ENCODE measurements around the gene STIP1. TPM values are rescaled to one million over a fixed set of nuclear protein-coding genes. Genes with fewer than 3 reads are reported as not detected.

The STIP1 gene
- total and polyA plus RNA-seq, 2 donors (not counting 3 experiments of a cell fraction or from before 2014, with no cell fraction given): 117 to 226 TPM

DNA sequence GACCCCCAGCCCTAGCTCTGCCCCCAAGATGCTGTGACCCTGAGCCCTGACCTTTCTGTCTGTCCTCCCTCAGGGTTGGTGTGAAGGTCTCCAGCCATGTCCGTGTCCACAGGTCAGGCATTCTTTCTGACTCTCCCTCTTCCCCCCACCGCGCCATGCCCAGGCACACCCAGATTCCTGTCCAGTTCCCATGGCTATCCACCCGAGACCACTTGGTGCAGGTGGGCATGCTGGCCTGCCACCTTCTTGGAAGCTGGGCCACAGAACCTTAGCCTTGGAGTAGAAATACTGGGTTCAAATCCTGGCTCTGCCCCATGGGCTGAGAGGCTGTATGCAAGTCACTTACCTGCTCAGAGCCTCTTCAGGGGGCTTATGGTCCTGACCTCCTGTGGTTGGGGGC is 63.1 kb downstream of the STIP1 start:
- Histone ChIP-seq H3K27me3 (ENCODE audit: control insufficient read depth in 2 of 2, insufficient read depth in 2 of 2, low read length in 2 of 2) (no peaks in the 10 kb centered on the region), H3K4me3 (replicated peaks in 1 of 3; ENCODE audit: insufficient read depth in 1 of 3, low read depth in 1 of 3, low read length in 3 of 3) (no peak overlapping the region), H3K9me1 (replicated peaks; ENCODE audit: control insufficient read depth, extremely low read depth, insufficient read depth, low read length) (no peaks in the 10 kb centered on the region), H3K79me2 (ENCODE audit: control insufficient read depth, insufficient read depth, low read length) (peaks cover 43% of the 10 kb centered on the region), H3K27ac (ENCODE audit: insufficient read depth, low read depth, low read length) (no peak overlapping the region), H3K9ac (replicated peaks; ENCODE audit: extremely low read depth, insufficient read depth, low read length) (no peak overlapping the region), H4K20me1 (replicated peaks; ENCODE audit: control insufficient read depth, extremely low read depth, insufficient read depth, low read length) (no peaks in the 10 kb centered on the region), H3K4me1 (ENCODE audit: control insufficient read depth, extremely low read depth, insufficient read depth, low read length) (peaks cover 34% of the 10 kb centered on the region), H3K36me3 (ENCODE audit: control insufficient read depth in 2 of 2, extremely low read depth in 1 of 2, insufficient read depth in 2 of 2, low read length in 2 of 2) (peaks cover 0 to 1% of the 10 kb centered on the region in 2 experiments), H3K9me3 (replicated peaks; ENCODE audit: control insufficient read depth, insufficient read depth, low read length) (no peaks in the 10 kb centered on the region), H2AFZ (ENCODE audit: low read depth, low read length) (no peak overlapping the region), H3K4me2 (ENCODE audit: insufficient read depth, low read length) (no peak overlapping the region)
- FAIRE-seq (no peak), DNase-seq (ENCODE audit: low read depth, low spot score) (no peak)
- BruUV-seq (replicated peaks): no TSS peak
- CTCF ChIA-PET: interaction anchor here (1.1 to 4.7 kb wide), 6 partner anchors 13 to 106 kb away, joined by 3 to 60 read pairs (median 28); partner anchors contain the start of genes CATSPERZ and FERMT3
- intact Hi-C loops (cut with micrococcal nuclease) (no loop called here), dilution Hi-C loops (cut with MboI; ENCODE audit: extremely low pct_ligation_motif_present, low sequenced_read_pairs) (no loop called here)
- TF ChIP-seq, protein P1, sequence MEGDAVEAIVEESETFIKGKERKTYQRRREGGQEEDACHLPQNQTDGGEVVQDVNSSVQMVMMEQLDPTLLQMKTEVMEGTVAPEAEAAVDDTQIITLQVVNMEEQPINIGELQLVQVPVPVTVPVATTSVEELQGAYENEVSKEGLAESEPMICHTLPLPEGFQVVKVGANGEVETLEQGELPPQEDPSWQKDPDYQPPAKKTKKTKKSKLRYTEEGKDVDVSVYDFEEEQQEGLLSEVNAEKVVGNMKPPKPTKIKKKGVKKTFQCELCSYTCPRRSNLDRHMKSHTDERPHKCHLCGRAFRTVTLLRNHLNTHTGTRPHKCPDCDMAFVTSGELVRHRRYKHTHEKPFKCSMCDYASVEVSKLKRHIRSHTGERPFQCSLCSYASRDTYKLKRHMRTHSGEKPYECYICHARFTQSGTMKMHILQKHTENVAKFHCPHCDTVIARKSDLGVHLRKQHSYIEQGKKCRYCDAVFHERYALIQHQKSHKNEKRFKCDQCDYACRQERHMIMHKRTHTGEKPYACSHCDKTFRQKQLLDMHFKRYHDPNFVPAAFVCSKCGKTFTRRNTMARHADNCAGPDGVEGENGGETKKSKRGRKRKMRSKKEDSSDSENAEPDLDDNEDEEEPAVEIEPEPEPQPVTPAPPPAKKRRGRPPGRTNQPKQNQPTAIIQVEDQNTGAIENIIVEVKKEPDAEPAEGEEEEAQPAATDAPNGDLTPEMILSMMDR (IDR thresholded peaks at IDR 0.05; ENCODE audit: extremely low read depth in 1 of 2, insufficient read depth in 1 of 2, low read depth in 1 of 2, low read length in 2 of 2): no peak
- TF ChIP-seq, protein P2, sequence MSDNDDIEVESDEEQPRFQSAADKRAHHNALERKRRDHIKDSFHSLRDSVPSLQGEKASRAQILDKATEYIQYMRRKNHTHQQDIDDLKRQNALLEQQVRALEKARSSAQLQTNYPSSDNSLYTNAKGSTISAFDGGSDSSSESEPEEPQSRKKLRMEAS (IDR thresholded peaks at IDR 0.05; ENCODE audit: insufficient read depth, insufficient read length): no peak
- TF ChIP-seq MYC (IDR thresholded peaks at IDR 0.05; ENCODE audit: low read depth, low read length) (no peak), JUN (IDR thresholded peaks at IDR 0.05; ENCODE audit: borderline replicate concordance, insufficient read depth, insufficient read length, low read depth) (no peak), FOS (IDR thresholded peaks at IDR 0.05; ENCODE audit: borderline replicate concordance, insufficient read depth, low read length) (no peak)
- POLR2A ChIA-PET: interaction anchor here (0.6 kb wide), 1 partner anchor 478 kb away, joined by 6 read pairs; no protein-coding TSS in a partner anchor
